Dermis microvascular lymphatic vessel endothelial cell (primary cell): ENCODE results near the gene HNRNPA1. TPM values are rescaled to one million over a fixed set of nuclear protein-coding genes. Genes with fewer than 3 reads are reported as not detected.
"Not testable (repeated sequence)": the region's sequence is repeated elsewhere in the genome, so short reads cannot be mapped to it uniquely, and the experiment has no call there.

Source experiments
- DNase-seq, 2 donors: peaks; one replicate each; pipeline versions ENCODE4 v3.0.0 to v3.0.0-alpha.2; 2010; ENCODE audit warnings: low read depth in 2 of 2
- total RNA-seq: library from RNA; depleted of rRNA; stranded (reverse); fragments of >200 nt; gene quantifications from 2 replicates; pipeline ENCODE4 v1.2.1, GENCODE V29; 2014

Gene HNRNPA1
- total RNA-seq, 1 donor from 2014 or later, result 443 TPM

GRCh38 chr12:54273981-54274380 is 6.5 kb upstream of the HNRNPA1 start:
- DNase-seq, result no peak

- no peak for DNase-seq
Measured at GRCh38 chr12:54276368-54276767, 4.2 kb upstream of the HNRNPA1 start.

GRCh38 chr12:54277823-54278276 is 2.7 kb upstream of the HNRNPA1 start:
- peak in 1 of 2 donors; percentile 22 for DNase-seq

DNA sequence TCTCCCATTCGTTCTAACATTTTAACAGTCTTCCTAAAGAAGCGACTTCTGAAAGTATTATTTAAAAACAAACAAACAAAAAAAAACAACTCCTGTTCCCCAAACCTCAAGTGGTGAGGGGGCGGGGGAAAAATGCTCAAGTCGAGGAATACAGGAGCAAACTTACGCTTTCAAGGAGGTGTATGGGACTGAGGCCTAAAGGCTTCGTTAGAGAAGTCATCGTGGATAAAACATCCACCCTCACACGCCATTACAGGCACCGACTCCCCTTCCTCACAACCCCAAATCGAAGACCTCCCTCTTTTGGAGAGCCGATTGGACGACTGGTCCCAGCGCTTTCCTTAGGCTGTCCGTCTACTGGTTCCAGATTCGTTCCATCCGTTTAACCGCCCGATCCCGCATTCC is 1.3 kb upstream of the HNRNPA1 start:
- DNase-seq, result no peak

DNA sequence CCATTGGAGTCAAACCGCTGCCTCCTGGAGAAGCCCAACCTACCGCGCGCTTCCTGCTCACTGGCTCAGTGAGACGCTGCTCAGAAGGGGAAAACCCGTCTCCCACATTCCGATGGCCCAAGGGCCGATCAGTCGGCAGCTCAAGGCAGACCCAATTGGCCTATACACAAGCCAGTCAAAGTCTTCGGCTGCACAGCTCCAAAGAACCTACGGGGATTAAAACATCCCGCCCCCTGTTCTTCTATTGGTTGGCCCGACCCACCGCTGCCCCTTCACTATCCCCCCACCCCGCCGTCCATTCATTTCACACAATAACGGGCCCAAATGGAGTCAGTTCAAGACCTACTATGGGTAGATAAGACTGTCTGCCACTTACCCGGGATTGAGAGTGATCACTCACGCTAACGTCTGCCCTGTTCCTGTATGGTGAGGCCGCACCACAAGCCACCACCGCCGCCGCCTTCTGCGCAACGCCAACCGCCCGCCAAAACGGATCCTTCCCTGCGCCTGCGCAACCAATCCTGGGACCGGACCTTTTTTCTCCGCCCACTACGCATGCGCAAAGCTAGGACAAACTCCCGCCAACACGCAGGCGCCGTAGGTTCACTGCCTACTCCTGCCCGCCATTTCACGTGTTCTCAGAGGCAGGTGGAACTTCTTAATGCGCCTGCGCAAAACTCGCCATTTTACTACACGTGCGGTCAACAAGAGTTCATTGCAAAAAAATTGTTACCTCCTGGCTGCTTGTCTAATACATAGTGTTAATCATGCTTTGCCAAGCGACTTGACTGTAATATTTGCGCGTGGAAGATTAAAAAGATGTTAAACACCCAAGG is 676 bp upstream of the HNRNPA1 start, which contains the start of gene CBX5:
CBX5 (minus strand) TSS at position 491 of the 836 bp plus-strand sequence. CDS start 22,472 bp downstream, outside the sequence.
- DNase-seq, result peak; percentile 99 to 100

DNA sequence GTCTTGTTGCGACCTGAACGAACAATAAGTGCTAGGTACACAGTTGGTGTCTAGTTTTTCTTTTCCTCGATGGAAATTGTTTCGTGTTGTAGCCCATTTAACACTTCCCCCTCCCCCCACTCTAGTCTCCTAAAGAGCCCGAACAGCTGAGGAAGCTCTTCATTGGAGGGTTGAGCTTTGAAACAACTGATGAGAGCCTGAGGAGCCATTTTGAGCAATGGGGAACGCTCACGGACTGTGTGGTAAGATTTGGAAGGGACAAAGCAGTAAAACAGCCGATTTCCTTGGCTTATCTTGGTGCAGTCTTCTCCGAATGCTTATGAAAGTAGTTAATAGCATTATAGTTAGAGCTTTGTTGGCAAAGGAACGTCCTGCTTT is 724 bp downstream of the HNRNPA1 start:
- DNase-seq, result not testable (repeated sequence)

DNA sequence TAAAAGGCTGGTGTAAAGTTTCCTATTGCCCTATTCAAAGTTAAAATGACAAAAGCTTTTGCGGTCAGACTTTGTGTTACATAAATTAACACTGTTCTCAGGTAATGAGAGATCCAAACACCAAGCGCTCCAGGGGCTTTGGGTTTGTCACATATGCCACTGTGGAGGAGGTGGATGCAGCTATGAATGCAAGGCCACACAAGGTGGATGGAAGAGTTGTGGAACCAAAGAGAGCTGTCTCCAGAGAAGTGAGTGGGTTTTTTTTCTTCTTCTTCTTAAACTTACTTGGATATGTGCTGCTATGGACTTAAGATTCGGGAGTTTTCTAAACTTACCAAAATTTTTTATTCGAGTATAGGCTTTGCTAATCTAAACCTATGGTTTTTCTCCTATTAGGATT is 1.2 kb downstream of the HNRNPA1 start:
- DNase-seq, result not testable (repeated sequence)

- no peak for DNase-seq
Measured at GRCh38 chr12:54282949-54283593, 2.5 kb downstream of the HNRNPA1 start.

DNA sequence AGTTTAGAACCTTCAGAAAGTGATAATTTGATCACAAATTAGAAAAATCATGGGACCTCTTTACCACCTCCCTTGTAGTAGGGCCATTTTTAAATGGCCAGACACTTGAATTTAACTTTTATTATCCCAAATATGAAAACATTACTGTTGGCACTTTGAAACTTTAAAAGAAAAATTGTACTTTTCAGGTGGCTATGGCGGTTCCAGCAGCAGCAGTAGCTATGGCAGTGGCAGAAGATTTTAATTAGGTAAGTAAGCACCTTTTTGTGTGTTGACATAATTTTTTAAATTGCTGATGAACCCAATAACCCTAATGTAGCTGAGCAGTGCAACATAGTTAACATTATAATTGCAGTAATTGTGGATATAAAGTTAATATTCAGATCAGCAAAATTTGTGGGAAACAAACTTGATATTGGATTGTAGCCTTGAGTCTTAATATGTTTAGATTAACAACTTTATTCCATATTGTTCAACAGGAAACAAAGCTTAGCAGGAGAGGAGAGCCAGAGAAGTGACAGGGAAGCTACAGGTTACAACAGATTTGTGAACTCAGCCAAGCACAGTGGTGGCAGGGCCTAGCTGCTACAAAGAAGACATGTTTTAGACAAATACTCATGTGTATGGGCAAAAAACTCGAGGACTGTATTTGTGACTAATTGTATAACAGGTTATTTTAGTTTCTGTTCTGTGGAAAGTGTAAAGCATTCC is 3.7 kb downstream of the HNRNPA1 start:
- DNase-seq, result not testable (repeated sequence)

- no peak for DNase-seq
Measured at GRCh38 chr12:54285150-54286041, 4.9 kb downstream of the HNRNPA1 start.

DNA sequence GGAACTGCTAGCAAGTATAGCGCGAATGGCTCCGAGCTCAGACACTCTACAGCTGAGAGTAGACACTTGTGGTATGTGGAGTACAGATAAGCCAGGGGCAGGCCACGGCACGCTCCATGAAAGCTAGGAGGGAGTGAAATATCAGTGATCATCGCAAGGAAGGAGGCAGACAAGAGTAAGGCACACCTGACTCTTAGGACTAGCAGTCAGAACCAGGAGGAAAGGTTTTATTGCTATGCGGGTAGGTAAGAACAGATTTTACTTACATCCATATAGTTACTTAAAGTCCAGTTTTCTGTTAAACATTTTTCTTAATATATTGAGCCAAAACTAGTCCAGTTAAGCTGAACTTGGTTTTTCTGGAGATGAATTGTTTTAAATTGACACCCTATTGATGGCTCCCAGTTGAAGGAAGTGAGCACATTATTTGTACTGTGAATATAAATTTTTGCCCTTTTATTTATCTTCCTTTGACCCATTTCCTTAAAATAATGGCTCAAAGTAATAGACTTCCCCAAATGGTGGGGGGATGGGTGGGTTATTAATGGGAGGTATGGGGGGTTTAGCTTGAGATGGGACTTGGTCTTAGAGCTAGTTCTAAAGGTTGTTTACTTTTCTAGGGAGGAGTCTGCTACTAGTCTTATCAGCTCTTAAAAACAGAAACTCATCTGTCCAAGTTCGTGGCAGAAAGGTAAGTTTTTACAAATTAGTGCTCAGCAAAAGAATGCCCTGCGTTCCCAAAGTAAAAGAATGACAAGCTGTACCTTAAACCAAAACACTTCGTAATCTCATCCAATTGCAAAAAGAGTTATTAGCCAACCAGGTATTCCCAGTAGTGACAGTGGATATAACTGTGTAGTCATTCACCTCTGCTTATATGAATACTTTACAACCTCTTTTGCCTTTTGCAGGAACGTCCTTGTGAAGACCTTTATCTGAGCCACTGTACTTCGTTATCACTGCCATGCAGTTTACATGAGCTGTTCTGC is 5.8 kb downstream of the HNRNPA1 start:
- DNase-seq, result no peak

DNA sequence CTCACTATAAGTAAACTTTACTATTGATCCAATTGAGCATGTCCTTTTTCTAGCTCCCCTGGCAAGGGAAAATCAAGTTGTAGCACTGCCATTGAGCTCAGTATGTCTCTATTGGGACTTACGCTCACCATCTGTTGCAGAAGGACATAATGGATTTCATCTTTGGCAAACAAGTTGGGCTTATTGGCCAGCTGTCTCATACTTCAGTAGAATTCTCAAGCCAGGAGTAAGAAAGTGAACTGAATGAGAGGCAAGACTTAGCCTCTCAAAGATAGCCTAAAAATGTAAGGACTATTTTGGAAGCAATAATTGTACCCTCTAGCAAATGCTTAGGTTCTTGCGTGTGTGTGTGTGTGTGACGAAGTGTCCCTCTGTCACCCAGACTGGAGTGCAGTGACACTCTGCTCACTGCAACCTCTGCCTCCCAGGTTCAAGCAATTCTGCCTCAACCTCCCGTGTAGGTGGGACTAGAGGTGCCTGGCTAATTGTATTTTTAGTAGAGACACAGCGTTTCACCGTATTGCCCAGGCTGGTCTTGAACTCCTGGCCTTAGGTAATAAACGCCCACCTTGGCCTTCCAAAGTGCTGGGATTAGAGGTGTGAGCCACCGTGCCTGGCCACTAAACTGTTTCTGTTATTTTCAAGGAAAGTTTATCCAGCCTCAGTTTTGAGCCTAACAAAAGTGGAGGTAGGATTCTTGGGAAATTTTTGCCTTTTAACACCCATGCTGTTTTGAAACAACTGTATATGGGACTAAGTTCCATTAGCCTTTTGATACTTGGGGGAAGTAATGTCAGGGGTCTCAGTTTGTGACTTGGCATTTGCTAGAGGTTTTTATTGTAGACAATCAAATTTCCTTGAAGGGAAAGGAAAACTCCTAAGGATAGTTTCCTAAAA is 7.0 kb downstream of the HNRNPA1 start:
- DNase-seq, result no peak

DNA sequence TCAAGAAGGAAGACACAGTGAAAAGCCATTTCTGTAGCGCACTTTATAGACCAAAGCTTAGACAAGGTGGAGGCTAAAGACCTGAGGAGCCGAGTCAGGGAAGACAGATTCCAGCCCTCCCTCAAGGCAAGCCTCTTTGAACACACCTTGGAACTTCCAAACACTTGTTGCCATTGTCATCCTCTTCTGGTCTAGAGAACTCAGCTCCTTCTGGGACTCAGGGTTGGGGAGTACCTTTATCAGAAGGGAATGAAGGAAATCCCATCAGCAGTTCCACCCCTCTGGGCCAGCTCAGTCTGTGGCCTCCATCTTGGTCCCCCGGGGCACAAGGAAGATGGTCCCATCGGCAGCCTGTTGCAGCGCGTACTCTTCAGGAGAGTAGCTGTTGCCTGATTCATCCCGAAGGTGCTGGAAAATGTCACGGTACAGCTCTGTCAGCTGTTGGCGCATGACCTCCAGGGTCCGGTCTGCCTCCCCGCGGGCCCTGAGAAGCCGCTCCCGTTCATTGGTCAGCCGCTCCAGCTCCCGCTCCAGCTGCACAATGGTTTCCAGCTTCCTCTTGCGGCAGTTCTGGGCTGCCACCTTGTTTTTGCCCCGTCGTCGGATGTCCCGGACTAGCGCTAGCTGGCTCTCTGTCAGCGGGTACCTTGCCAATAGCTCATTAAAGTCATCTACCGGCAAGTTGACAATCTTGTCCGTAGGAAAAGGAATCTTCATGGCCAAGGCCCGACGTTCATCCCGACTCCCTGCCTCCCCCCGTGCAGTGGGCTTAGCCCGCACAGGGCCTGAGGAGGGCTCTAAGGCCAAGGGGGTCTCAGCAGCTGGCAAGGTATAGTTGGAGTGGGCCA is 11.8 kb downstream of the HNRNPA1 start:
- DNase-seq, result no peak

DNA sequence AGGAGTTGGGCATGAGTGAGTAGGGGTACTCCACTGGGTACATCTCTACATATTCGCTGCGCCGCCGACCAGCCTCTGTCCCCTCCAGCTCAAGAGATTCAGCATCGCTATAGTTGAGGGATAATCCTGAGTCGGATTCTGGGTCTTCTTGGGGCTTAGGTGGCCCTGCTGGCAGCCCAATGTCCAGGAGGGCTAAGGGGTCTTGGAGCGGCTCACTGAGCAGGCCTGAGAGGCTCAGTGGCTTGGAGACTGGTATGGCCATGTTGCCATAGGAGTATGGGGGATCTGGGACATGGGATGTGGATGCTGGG is 12.4 kb downstream of the HNRNPA1 start:
- no peak for DNase-seq

GRCh38 chr12:54294152-54294952 is 13.8 kb downstream of the HNRNPA1 start:
- DNase-seq, result peak; percentile 15 to 53

- no peak for DNase-seq
Measured at GRCh38 chr12:54294953-54295566, 14.5 kb downstream of the HNRNPA1 start.
